ENCODE data around the gene FEZF2. TPM values are rescaled to one million over a fixed set of nuclear protein-coding genes. Genes with fewer than 3 reads are reported as not detected.

The FEZF2 gene
- polyA plus RNA-seq (2013, experiment 1 of 2), result 0.35 TPM
- 0.44 TPM for polyA plus RNA-seq (2013, experiment 2 of 2)

GRCh38 chr3:62373215-62373614, at the start of gene FEZF2:
FEZF2 (minus strand) TSS chr3:62373550; CDS start chr3:62372868, 682 bp downstream.
- H3K27me3 ChIP-seq (ENCODE audit: insufficient read depth, low read length), result peaks cover 100% of the 10 kb centered on the region
- no peaks in the 10 kb centered on the region for H3K9me3 ChIP-seq (ENCODE audit: insufficient read depth, low read depth, low read length)
- peaks cover 63% of the 10 kb centered on the region for H3K4me1 ChIP-seq (ENCODE audit: insufficient read depth, low read length)
- no peak within 1 kb of the TSS for H3K27ac ChIP-seq (ENCODE audit: low read depth, low read length)
- WGBS, result under 1% methylated on average over 28 of the region's 28 CpGs
- no peak within 1 kb of the TSS for H3K9ac ChIP-seq (ENCODE audit: low read depth, low read length)
- H3K36me3 ChIP-seq (ENCODE audit: insufficient read depth, low read length), result no peaks in the 10 kb centered on the region
- peak within 1 kb of the TSS; percentile 36 for H3K4me3 ChIP-seq (ENCODE audit: low read length)

- H3K9ac ChIP-seq (ENCODE audit: low read depth, low read length), result no peak overlapping the region
- peaks cover 5% of the 10 kb centered on the region for H3K4me1 ChIP-seq (ENCODE audit: insufficient read depth, low read length)
- peaks cover 83% of the 10 kb centered on the region; the same call in 1 of the 2 replicates for H3K27me3 ChIP-seq (ENCODE audit: insufficient read depth, low read length)
- H3K36me3 ChIP-seq (ENCODE audit: insufficient read depth, low read length), result no peaks in the 10 kb centered on the region
- H3K9me3 ChIP-seq (ENCODE audit: insufficient read depth, low read depth, low read length), result no peaks in the 10 kb centered on the region
- H3K27ac ChIP-seq (ENCODE audit: low read depth, low read length), result no peak overlapping the region
- H3K4me3 ChIP-seq (ENCODE audit: low read length), result no peak overlapping the region
- 85% methylated on average over 10 of the region's 10 CpGs for WGBS
Measured at GRCh38 chr3:62421207-62421606, 47.9 kb upstream of the FEZF2 start.

GRCh38 chr3:62416144-62416543, 42.8 kb upstream of the FEZF2 start:
- Histone ChIP-seq H3K9ac (ENCODE audit: low read depth, low read length) (peak overlapping the region; percentile 19; the same call in 1 of the 2 replicates), H3K4me3 (ENCODE audit: low read length) (peak overlapping the region; percentile 32; the same call in 1 of the 2 replicates), H3K36me3 (ENCODE audit: insufficient read depth, low read length) (no peaks in the 10 kb centered on the region), H3K27me3 (ENCODE audit: insufficient read depth, low read length) (peaks cover 88% of the 10 kb centered on the region; the same call in 1 of the 2 replicates), H3K4me1 (ENCODE audit: insufficient read depth, low read length) (peaks cover 30% of the 10 kb centered on the region), H3K27ac (ENCODE audit: low read depth, low read length) (peak overlapping the region; percentile 95; the same call in 1 of the 2 replicates), H3K9me3 (ENCODE audit: insufficient read depth, low read depth, low read length) (no peaks in the 10 kb centered on the region)
- WGBS, result 63% methylated on average over 2 of the region's 3 CpGs

- H3K27ac ChIP-seq (ENCODE audit: low read depth, low read length), result peak overlapping the region; percentile 95; the same call in 1 of the 2 replicates
- peaks cover 88% of the 10 kb centered on the region; the same call in 1 of the 2 replicates for H3K27me3 ChIP-seq (ENCODE audit: insufficient read depth, low read length)
- 1% methylated on average over 9 of the region's 9 CpGs for WGBS
- H3K36me3 ChIP-seq (ENCODE audit: insufficient read depth, low read length), result no peaks in the 10 kb centered on the region
- H3K9me3 ChIP-seq (ENCODE audit: insufficient read depth, low read depth, low read length), result no peaks in the 10 kb centered on the region
- H3K4me1 ChIP-seq (ENCODE audit: insufficient read depth, low read length), result peaks cover 30% of the 10 kb centered on the region
- H3K9ac ChIP-seq (ENCODE audit: low read depth, low read length), result peak overlapping the region; percentile 19; the same call in 1 of the 2 replicates
- peak overlapping the region; percentile 32 for H3K4me3 ChIP-seq (ENCODE audit: low read length)
Measured at GRCh38 chr3:62415312-62415801, 42.0 kb upstream of the FEZF2 start.

- Histone ChIP-seq H3K9ac (ENCODE audit: low read depth, low read length) (no peak overlapping the region), H3K27ac (ENCODE audit: low read depth, low read length) (peak overlapping the region; percentile 95; the same call in 1 of the 2 replicates), H3K36me3 (ENCODE audit: insufficient read depth, low read length) (no peaks in the 10 kb centered on the region), H3K27me3 (ENCODE audit: insufficient read depth, low read length) (peaks cover 88% of the 10 kb centered on the region; the same call in 1 of the 2 replicates), H3K4me1 (ENCODE audit: insufficient read depth, low read length) (peaks cover 30% of the 10 kb centered on the region), H3K4me3 (ENCODE audit: low read length) (peak overlapping the region; percentile 28), H3K9me3 (ENCODE audit: insufficient read depth, low read depth, low read length) (no peaks in the 10 kb centered on the region)
- 11% methylated on average over 11 of the region's 11 CpGs for WGBS
Measured at GRCh38 chr3:62414786-62415185, 41.4 kb upstream of the FEZF2 start.

- no peaks in the 10 kb centered on the region for H3K36me3 ChIP-seq (ENCODE audit: insufficient read depth, low read length)
- no peak overlapping the region for H3K4me3 ChIP-seq (ENCODE audit: low read length)
- no peak overlapping the region for H3K9ac ChIP-seq (ENCODE audit: low read depth, low read length)
- no peak overlapping the region for H3K27ac ChIP-seq (ENCODE audit: low read depth, low read length)
- H3K4me1 ChIP-seq (ENCODE audit: insufficient read depth, low read length), result peaks cover 30% of the 10 kb centered on the region
- H3K27me3 ChIP-seq (ENCODE audit: insufficient read depth, low read length), result peaks cover 88% of the 10 kb centered on the region
- no peaks in the 10 kb centered on the region for H3K9me3 ChIP-seq (ENCODE audit: insufficient read depth, low read depth, low read length)
- 87% methylated on average over 1 of the region's 2 CpGs for WGBS
Measured at GRCh38 chr3:62413687-62414086, 40.3 kb upstream of the FEZF2 start.

- H3K36me3 ChIP-seq (ENCODE audit: insufficient read depth, low read length), result no peaks in the 10 kb centered on the region
- no peak overlapping the region for H3K9ac ChIP-seq (ENCODE audit: low read depth, low read length)
- no peak overlapping the region for H3K4me3 ChIP-seq (ENCODE audit: low read length)
- 93% methylated on average over 2 of the region's 2 CpGs for WGBS
- peaks cover 4% of the 10 kb centered on the region; the same call in 1 of the 2 replicates for H3K4me1 ChIP-seq (ENCODE audit: insufficient read depth, low read length)
- H3K27me3 ChIP-seq (ENCODE audit: insufficient read depth, low read length), result peaks cover 72% of the 10 kb centered on the region
- no peaks in the 10 kb centered on the region for H3K9me3 ChIP-seq (ENCODE audit: insufficient read depth, low read depth, low read length)
- no peak overlapping the region for H3K27ac ChIP-seq (ENCODE audit: low read depth, low read length)
Measured at GRCh38 chr3:62406945-62407344, 33.6 kb upstream of the FEZF2 start.

- H3K4me3 ChIP-seq (ENCODE audit: low read length), result no peak overlapping the region
- WGBS, result 88% methylated on average over 4 of the region's 6 CpGs
- no peak overlapping the region for H3K9ac ChIP-seq (ENCODE audit: low read depth, low read length)
- peaks cover 58% of the 10 kb centered on the region for H3K27me3 ChIP-seq (ENCODE audit: insufficient read depth, low read length)
- H3K9me3 ChIP-seq (ENCODE audit: insufficient read depth, low read depth, low read length), result no peaks in the 10 kb centered on the region
- H3K4me1 ChIP-seq (ENCODE audit: insufficient read depth, low read length), result no peaks in the 10 kb centered on the region
- no peaks in the 10 kb centered on the region for H3K36me3 ChIP-seq (ENCODE audit: insufficient read depth, low read length)
- no peak overlapping the region for H3K27ac ChIP-seq (ENCODE audit: low read depth, low read length)
Measured at GRCh38 chr3:62405566-62405965, 32.2 kb upstream of the FEZF2 start.

GRCh38 chr3:62405135-62405534, 31.8 kb upstream of the FEZF2 start:
- Histone ChIP-seq H3K4me1 (ENCODE audit: insufficient read depth, low read length) (no peaks in the 10 kb centered on the region), H3K4me3 (ENCODE audit: low read length) (no peak overlapping the region), H3K9me3 (ENCODE audit: insufficient read depth, low read depth, low read length) (no peaks in the 10 kb centered on the region), H3K27ac (ENCODE audit: low read depth, low read length) (no peak overlapping the region), H3K9ac (ENCODE audit: low read depth, low read length) (no peak overlapping the region), H3K36me3 (ENCODE audit: insufficient read depth, low read length) (no peaks in the 10 kb centered on the region), H3K27me3 (ENCODE audit: insufficient read depth, low read length) (peaks cover 54% of the 10 kb centered on the region)
- WGBS, result 91% methylated on average over 4 of the region's 6 CpGs

- Histone ChIP-seq H3K4me1 (ENCODE audit: insufficient read depth, low read length) (no peaks in the 10 kb centered on the region), H3K9ac (ENCODE audit: low read depth, low read length) (no peak overlapping the region), H3K4me3 (ENCODE audit: low read length) (no peak overlapping the region), H3K36me3 (ENCODE audit: insufficient read depth, low read length) (no peaks in the 10 kb centered on the region), H3K27ac (ENCODE audit: low read depth, low read length) (no peak overlapping the region), H3K9me3 (ENCODE audit: insufficient read depth, low read depth, low read length) (no peaks in the 10 kb centered on the region), H3K27me3 (ENCODE audit: insufficient read depth, low read length) (peaks cover 50% of the 10 kb centered on the region)
- 91% methylated on average over 8 of the region's 8 CpGs for WGBS
Measured at GRCh38 chr3:62404321-62404720, 31.0 kb upstream of the FEZF2 start.

- H3K36me3 ChIP-seq (ENCODE audit: insufficient read depth, low read length), result no peaks in the 10 kb centered on the region
- H3K27ac ChIP-seq (ENCODE audit: low read depth, low read length), result no peak overlapping the region
- H3K27me3 ChIP-seq (ENCODE audit: insufficient read depth, low read length), result peaks cover 44% of the 10 kb centered on the region; the same call in 1 of the 2 replicates
- H3K4me1 ChIP-seq (ENCODE audit: insufficient read depth, low read length), result no peaks in the 10 kb centered on the region
- H3K9me3 ChIP-seq (ENCODE audit: insufficient read depth, low read depth, low read length), result no peaks in the 10 kb centered on the region
- 100% methylated on average over 1 of the region's 3 CpGs for WGBS
- H3K4me3 ChIP-seq (ENCODE audit: low read length), result no peak overlapping the region
- H3K9ac ChIP-seq (ENCODE audit: low read depth, low read length), result 0 out of 2 replicates have a peak overlapping the region, but pooled peaks have one; percentile 6
Measured at GRCh38 chr3:62403765-62404164, 30.4 kb upstream of the FEZF2 start.
